NCI-H1105 treated with DMSO at 0.1 percent for 48 hours (cell line): ENCODE data around the gene ARAP2.
A peak's percentile ranks its signal among the peaks of the same experiment; 100 is the strongest.
"Not testable (repeated sequence)": the region's sequence is repeated elsewhere in the genome, so short reads cannot be mapped to it uniquely, and the experiment has no call there.

Experiments used
- DNase-seq: peaks from one replicate; lab custom pipeline; 2025; lab: John Stamatoyannopoulos, UW

ARAP2 gene

DNA sequence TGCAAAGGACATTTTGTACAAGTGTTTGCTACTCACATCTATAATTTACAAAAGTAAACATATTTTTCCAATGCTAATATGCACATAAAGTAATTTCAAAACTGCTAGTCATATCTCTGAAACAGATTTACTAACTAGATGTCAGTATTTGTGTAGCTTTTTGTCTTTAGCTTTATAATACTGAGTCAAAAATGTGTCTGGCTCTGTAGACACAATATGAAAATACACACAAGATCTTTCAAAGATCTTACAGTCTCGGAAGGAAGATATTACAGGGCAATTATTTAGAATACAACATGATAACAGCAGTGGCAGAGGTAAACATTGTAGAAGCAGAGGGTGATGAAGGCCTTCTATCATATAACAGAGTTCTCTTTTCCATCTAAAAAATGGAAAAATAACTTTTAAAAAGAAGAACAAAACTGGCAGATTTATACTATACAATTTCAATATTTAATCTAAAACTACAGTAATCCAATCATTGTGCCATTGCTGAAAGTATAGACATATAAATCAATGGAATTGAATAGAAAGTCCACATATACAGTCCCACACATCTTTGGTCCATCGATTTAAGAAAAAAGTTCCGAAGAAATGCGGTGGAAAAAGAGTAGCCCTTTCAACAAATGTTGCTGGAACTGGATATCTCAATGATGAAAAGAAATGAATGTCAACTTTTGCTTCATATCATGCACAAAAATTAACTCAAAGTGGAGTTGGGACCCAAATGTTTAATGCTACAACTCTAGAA is 29.4 kb downstream of the ARAP2 start:
- DNase-seq, result no peak

- peak; percentile 19 for DNase-seq
These were observed 30.3 kb downstream of the ARAP2 start for GRCh38 chr4:36213977-36214376.

- DNase-seq, result no peak
These were observed 33.2 kb downstream of the ARAP2 start for GRCh38 chr4:36211084-36211483.

GRCh38 chr4:36209941-36210649 is 34.2 kb downstream of the ARAP2 start:
- DNase-seq, result no peak

GRCh38 chr4:36208893-36209473 is 35.3 kb downstream of the ARAP2 start:
- DNase-seq, result no peak

DNA sequence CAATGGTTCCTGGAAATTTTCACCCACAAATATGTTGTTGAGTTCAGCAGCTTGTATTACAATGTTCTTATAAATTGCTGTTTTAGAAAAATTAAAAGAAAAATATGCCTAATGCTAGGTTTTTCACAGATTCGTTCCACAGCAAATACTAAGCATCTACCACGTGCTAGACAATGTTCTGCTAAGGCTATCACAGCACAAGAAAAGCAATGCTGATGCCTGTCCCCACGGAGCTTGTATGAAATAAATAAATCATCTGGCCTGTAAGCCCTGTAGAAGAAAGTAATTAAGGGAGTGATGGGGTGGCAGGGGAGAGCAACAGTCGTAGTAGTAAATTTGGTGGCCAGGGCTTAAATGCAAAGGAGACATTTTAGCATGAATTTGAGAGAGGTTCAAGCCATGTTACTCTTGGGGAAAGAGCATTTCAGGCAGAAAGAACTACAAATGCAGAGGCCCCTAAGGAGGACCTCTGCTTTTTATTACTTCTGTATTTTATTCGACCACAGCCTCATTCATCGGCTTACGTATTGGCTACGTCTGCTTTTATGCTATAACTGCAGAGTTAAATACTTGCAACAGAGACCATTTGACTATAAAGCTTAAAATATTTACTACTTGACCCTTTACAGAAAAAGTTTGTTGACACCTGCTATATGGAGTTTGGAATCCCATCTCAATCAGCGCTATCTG is 36.3 kb downstream of the ARAP2 start:
- no peak for DNase-seq

DNA sequence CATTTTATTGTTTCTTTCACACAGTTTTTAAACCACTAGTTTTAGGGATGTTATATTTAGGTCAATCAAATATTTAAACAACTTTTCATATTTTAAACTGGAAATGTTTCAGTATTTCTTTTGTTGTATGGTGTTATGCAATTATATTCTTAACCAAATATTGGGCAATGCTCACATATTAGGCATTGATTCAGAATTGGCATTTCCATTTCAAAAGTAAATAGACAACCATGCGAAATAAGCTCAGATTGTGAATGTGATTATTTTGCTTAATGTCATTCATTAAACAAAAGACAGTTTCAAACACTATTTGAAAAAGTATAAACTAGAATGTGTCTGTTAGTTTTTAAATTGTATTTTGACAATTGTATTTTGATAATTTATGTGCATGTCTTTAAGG is 36.9 kb downstream of the ARAP2 start:
- DNase-seq, result no peak

GRCh38 chr4:36206603-36207311 is 37.6 kb downstream of the ARAP2 start:
- no peak for DNase-seq

DNA sequence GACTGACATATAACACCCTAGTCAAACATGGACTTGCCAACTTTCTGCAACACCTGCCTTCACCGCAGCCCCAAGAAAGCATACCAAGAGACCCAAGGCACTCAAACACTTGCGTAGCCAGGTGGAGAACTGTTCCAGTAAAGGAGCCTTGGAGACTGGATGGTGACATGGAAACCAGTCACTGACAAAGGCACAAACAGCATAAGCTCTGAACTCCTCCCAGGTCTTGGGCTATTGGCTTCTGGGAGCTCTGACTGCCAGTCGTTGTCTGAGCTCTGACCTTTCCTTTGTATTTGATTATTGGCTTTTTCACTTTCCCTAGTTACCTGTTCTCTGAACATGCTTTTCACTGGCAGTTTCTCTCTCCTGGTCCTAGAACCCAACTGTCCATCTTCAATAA is 38.3 kb downstream of the ARAP2 start:
- no peak for DNase-seq

DNA sequence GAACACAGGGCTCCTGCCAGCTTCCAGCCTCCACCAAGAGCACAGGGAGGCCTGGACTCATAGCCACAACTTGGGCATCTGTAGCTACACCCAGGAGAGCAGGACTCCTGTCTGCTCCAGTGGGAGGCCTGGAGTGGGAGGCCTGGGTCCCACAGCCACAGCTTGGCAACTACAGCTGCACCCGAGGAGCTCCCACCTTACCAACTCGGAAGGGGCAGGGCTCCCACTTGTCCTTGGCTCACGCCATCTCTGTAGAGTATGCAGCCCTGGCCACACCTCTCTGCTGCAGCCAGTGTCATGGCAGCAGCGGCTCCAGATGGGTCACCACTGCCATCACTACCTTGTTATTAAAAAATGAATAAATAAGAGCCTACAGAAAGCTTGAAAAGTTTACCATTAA is 45.5 kb downstream of the ARAP2 start:
- DNase-seq, result no peak

DNA sequence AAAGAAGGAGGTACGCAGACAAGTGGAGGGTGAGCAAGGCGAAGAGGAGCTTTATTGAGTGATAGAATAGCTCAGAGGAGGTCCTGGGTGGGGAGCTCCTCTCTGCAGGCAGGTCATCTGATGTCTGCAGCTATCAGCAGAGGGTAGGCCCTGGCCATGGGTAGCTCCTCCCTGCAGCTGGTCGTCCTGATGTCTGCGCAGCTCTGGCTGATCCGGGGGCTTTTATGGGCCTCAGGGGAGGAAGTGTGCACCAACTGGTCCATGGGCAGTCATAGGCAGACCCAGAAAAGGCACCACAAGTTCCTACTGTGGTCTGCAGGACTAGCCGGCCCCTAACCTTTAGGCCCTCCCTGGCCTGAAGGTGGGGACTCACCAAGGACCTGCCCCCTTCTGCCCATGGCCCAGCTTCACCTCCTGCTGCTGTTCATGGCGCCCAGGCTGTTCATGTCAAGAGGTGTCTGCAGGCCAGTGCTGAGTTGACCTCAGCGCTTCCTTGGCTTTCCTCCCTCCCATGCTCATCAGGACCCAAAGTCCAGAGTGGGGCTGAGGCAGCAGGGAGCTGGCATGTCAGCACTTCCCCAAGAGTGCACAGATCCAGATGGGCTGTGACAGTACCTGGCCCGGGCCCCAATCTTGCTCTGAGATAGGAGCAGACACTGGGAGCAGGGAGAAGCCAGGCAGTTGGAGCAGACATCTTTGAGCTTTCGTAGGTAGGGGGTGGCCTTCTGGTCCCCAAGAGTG is 46.1 kb downstream of the ARAP2 start:
- DNase-seq, result no peak

GRCh38 chr4:36197501-36197900 is 46.8 kb downstream of the ARAP2 start:
- DNase-seq, result no peak

DNA sequence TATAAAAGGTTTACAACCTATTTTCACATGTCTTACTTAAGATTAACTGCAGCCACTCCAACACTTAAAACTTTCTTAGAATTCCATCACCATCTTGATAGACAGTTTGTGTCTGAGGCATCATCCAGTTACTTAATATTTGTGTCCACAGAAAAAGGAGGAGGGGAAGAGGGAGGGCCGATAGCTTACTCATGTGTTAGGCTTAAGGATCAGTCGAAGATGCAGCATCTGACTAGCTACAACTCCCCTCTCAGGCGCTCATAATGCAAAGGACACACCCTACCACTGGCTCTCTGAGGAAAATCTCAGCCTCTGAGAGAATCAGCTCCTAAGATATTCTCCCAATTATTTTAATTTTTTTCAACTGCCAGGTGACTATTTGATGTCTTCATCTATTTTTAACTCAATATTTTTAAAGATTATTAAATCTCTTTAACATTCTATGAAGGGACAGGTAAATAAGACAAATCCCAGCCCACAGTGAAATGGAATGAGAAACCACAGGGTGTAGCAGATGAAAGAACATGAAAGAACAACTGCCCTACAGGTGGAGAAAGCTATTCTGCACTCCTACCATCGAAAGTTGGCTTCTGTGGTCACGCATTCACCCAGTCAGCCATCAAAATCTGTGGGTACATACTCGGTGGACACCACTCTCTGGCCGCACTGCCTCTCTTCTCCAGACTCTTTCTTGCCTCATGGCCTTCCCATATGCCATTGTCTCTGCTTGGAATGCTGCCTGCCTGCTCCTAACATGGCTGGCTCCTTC is 48.0 kb downstream of the ARAP2 start:
- no peak for DNase-seq

DNA sequence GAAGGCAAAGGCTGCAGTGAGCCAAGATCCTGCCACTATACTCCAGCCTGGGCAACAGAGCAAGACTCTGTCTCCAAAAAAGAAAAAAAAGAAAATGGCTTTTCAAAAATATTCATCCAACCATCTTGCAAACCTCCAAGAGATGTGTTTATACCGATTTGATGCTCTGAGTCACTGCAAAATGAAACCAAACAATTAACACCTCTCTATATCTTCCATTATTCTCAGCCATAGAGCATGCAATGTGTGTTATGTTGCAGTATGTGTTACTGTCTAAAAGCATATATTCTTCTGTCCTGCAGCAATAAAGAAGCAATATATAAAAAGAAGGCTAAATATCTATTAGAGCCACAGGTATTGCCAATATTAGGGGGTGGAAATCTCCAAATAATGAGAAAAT is 51.4 kb downstream of the ARAP2 start:
- no peak for DNase-seq

DNA sequence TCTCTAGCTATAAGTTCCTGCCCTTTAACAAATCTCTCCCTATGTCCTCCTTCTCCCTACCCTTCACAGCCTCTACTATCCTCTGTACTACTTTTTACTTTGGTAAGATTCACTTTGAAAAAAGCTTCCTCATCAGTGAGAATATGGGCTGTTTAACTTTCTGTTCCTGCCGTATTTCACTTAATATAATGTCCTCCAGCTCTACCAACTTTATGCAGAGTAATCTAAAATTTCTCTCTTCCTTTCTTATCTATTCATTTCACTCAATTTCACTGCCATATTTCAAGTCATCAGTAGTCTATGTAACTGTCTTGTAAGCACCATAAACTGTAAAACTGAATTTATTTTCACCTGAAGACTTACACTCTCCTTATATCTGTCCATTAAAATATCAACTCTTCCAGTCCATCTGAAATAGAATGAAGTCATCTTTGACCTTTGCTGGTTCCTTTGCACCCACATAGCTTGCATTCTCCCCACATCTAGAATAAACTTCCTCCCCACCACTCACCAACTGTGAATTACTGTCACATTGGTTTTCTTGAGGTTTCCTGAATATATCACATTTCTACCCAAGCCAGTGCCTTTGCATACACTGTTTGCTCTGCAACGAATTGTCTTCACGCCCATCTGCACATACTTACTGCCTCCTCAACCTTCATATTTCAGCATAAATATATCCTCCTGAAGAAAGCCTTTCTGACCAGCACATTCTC is 54.6 kb downstream of the ARAP2 start:
- DNase-seq, result no peak

DNA sequence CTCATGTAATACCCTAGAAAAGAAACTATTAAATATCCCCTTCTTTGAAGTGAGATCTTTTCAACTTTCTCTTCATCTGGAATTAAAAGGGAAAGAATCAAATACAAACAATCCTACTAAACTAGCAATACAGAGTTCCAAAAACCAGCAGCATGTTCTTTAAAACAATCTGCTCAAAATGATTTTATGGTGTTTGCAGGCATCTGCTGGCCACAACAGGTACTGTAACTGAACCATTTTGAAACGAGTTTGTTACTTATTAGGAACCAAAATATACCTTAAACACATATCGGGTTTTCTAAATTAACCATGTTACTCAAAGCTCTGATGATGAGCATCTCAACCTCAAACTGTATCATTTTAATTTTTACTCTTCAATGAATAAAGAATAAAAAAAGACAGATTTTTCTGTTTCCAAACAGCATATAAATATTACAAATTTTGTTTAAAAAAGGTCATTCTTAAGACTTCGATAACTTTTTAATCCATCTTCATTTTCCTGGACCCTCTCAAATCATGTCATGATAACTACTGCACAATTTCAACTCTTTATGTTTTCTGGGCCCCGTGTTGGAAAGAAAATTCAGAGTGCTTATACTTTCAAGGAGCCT is 56.5 kb downstream of the ARAP2 start:
- DNase-seq, result peak; percentile 49

DNA sequence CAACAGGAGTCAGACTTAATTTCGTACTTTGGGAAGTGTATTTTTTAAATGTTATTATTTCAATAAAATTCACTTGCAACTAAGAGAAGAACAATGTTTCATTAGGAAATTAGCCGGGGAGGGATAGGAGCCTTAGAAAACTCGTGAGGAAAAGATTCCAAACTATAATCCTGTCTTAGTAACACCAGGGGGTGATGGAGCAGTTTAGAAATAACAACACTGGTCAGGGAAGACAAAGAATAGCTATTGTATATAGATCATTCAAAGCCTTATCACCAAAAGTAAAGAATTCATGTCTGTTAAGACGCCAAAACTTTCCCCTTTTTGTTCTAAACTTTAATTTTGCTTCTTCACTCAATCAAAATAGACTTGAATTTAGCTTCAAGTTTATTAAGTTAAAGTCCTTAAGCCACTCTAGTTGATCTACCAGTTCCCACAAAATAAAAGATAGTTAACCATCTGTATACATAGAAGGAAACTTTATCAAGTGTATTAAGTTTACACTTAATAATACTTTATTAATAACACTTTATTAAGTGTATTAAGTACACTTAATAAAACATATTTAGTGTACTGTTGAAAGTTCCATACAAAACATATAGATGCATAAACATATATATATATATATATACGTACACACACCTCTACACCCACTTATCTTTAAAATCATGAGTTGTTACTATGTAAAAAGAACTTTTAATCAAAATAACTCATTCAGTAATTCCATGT is 60.5 kb downstream of the ARAP2 start:
- DNase-seq, result no peak

GRCh38 chr4:36183232-36183631 is 61.1 kb downstream of the ARAP2 start:
- no peak for DNase-seq

DNA sequence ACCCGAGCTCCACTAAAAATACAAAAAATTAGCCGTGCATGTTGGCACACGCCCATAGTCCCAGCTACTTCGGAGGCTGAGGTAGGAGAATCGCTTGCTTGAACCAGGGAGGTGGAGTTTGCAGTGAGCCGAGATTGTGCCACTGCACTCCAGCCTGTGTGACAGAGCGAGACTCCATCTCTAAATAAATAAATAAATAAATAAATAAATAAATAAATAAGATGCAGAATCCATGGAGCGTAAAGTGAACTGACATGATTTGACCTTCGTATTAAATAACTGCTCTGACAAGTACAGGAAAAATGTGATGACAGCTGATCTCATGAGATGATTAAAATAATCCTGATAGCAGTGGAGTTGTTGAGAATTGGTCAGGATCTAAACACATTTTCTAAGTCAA is 62.0 kb downstream of the ARAP2 start:
- not testable (repeated sequence) for DNase-seq
